Endothelial cell of umbilical vein (primary cell): ENCODE results near the gene CLNK. TPM values are rescaled to one million over a fixed set of nuclear protein-coding genes. Genes with fewer than 3 reads are reported as not detected.

ENCODE experiments used
- BruUV-seq: library from RNA; stranded (reverse); fragments of 400-500 nt; replicated peaks from 2 replicates; lab custom pipeline; 2021; lab: Mats Ljungman, UMichigan
- CTCF ChIA-PET: fragments of 300-600, 350-600 bp; sonication (Branson Sonifier 250); formaldehyde crosslinking; loops from one replicate; lab custom pipeline; 2021; ENCODE audit warnings: antibody characterized with exemption, inconsistent platforms; lab: Charles Lee
- POLR2A ChIA-PET: fragments of 300-600, 350-600 bp; sonication (Branson Sonifier 250); formaldehyde crosslinking; loops from one replicate; lab custom pipeline; 2021; ENCODE audit warnings: antibody characterized with exemption, inconsistent platforms; lab: Charles Lee
- DNase-seq: peaks from one replicate; pipeline ENCODE4 v3.0.0-alpha.2; 2011; ENCODE audit warnings: low read depth, low spot score
- FAIRE-seq: peaks from 2 replicates; lab custom pipeline; 2011; peaks lifted over from hg19 to GRCh38; lab: Jason Lieb, UNC
- H2AFZ ChIP-seq: 2 replicates; pipeline ENCODE4 v1.6.0; 2012; ENCODE audit warnings: low read depth, low read length, control low read depth, inconsistent platforms
- H3K27ac ChIP-seq: 2 replicates; pipeline ENCODE4 v1.5.1; 2011; ENCODE audit warnings: low read depth, mild to moderate bottlenecking, control low read depth, low read length, moderate library complexity; ENCODE audit not compliant: insufficient read depth
- H3K27me3 ChIP-seq, 2 experiments: 2 replicates each; pipeline versions ENCODE4 v1.6.0 to v1.6.1; 2011; ENCODE audit warnings: low read length in 2 of 2, mixed read lengths in 1 of 2; ENCODE audit not compliant: control insufficient read depth in 2 of 2, insufficient read depth in 2 of 2
- H3K36me3 ChIP-seq, 2 experiments: 2 replicates in 1 of 2; 3 replicates in 1 of 2; pipeline ENCODE4 v1.5.1; 2011; ENCODE audit warnings: low read length in 2 of 2, mild to moderate bottlenecking in 1 of 2, moderate library complexity in 1 of 2; ENCODE audit not compliant: control insufficient read depth in 2 of 2, insufficient read depth in 2 of 2; ENCODE audit errors: extremely low read depth in 1 of 2
- H3K4me1 ChIP-seq: 3 replicates; pipeline ENCODE4 v1.5.1; 2011; ENCODE audit warnings: mild to moderate bottlenecking, low read length; ENCODE audit not compliant: control insufficient read depth, insufficient read depth; ENCODE audit errors: extremely low read depth
- H3K4me2 ChIP-seq: 2 replicates; pipeline ENCODE4 v1.6.1; 2011; ENCODE audit warnings: low read length, control low read depth, mixed read lengths; ENCODE audit not compliant: insufficient read depth
- H3K4me3 ChIP-seq, 3 experiments: fragments of 200-600 bp in 1 of 3; sonication (generic), shearing (Covaris generic) in 1 of 3; replicated peaks in 1 of 3; 2 replicates each; pipeline ENCODE4 v1.5.1; 2011 to 2016; ENCODE audit warnings: control low read depth in 3 of 3, low read length in 3 of 3, mild to moderate bottlenecking in 2 of 3, inconsistent platforms in 1 of 3, low read depth in 1 of 3, moderate library complexity in 1 of 3; ENCODE audit not compliant: insufficient read depth in 1 of 3
- H3K79me2 ChIP-seq: 2 replicates; pipeline ENCODE4 v1.6.0; 2012; ENCODE audit warnings: low read length, inconsistent platforms; ENCODE audit not compliant: control insufficient read depth, insufficient read depth
- H3K9ac ChIP-seq: replicated peaks from 2 replicates; pipeline ENCODE3; 2011; ENCODE audit warnings: low read length, control low read depth; ENCODE audit not compliant: insufficient read depth; ENCODE audit errors: extremely low read depth
- H3K9me1 ChIP-seq: replicated peaks from 3 replicates; pipeline ENCODE4 v1.6.0; 2011; ENCODE audit warnings: mild to moderate bottlenecking, low read length; ENCODE audit not compliant: control insufficient read depth, insufficient read depth; ENCODE audit errors: extremely low read depth
- H3K9me3 ChIP-seq: replicated peaks from 2 replicates; pipeline ENCODE4 v1.5.1; 2012; ENCODE audit warnings: low read length, inconsistent platforms; ENCODE audit not compliant: control insufficient read depth, insufficient read depth
- H4K20me1 ChIP-seq: replicated peaks from 2 replicates; pipeline ENCODE3; 2011; ENCODE audit warnings: mild to moderate bottlenecking, low read length; ENCODE audit not compliant: control insufficient read depth, insufficient read depth; ENCODE audit errors: extremely low read depth
- EZH2 ChIP-seq: IDR thresholded peaks from 2 replicates; pipeline ENCODE4 v1.6.1; 2012; ENCODE audit warnings: borderline replicate concordance, low read depth, mild to moderate bottlenecking, moderate library complexity, low read length, inconsistent platforms; ENCODE audit not compliant: severe bottlenecking
- FOS ChIP-seq: IDR thresholded peaks from 2 replicates; pipeline ENCODE4 v1.6.1; 2011; ENCODE audit warnings: mild to moderate bottlenecking, low read length, moderate library complexity, borderline replicate concordance; ENCODE audit not compliant: insufficient read depth
- GATA2 ChIP-seq: IDR thresholded peaks from 2 replicates; pipeline ENCODE4 v1.7.0; 2011; ENCODE audit warnings: low read depth, mild to moderate bottlenecking, moderate library complexity, mixed read lengths, low read length; ENCODE audit not compliant: insufficient read length, insufficient read depth
- JUN ChIP-seq: IDR thresholded peaks from 2 replicates; pipeline ENCODE4 v1.6.1; 2011; ENCODE audit warnings: borderline replicate concordance, low read depth; ENCODE audit not compliant: insufficient read length, insufficient read depth
- MYC ChIP-seq: IDR thresholded peaks from one replicate; pipeline ENCODE4 v1.6.1; 2011; ENCODE audit warnings: mild to moderate bottlenecking, low read depth, low read length
- POLR2A ChIP-seq: IDR thresholded peaks from 2 replicates; pipeline ENCODE4 v1.6.1; 2012; ENCODE audit warnings: low read depth, mild to moderate bottlenecking, control low read depth, low read length
- POLR2AphosphoS5 ChIP-seq: IDR thresholded peaks from 2 replicates; pipeline ENCODE4 v1.6.1; 2012; ENCODE audit warnings: low read depth, mild to moderate bottlenecking, control low read depth, low read length, moderate library complexity; ENCODE audit not compliant: insufficient read depth
- dilution Hi-C: fragments of 300-500 bp; cut with MboI; formaldehyde crosslinking; loops from one replicate; pipeline ENCODE4 v1.15.0; 2019; ENCODE audit warnings: low sequenced_read_pairs; ENCODE audit not compliant: extremely low pct_ligation_motif_present
- intact Hi-C: fragments of 100-400 bp; cut with micrococcal nuclease; formaldehyde crosslinking; loops from one replicate; pipeline ENCODE4 v1.10.0; 2022
- polyA plus RNA-seq, 4 experiments: library from polyadenylated mRNA; depleted of rRNA in 3 of 4; stranded (reverse) in 3 of 4; unstranded in 1 of 4; fragments of >200 nt; gene quantifications; 2 replicates each; pipeline versions ENCODE4 v1.2.1 to v1.2.3, GENCODE V29; 2011 to 2012; ENCODE audit warnings: missing spikeins in 1 of 4
- total RNA-seq: library from RNA; stranded (reverse); gene quantifications from 2 replicates; pipeline ENCODE4 v1.2.3, GENCODE V29; 2021
- TF ChIP-seq, protein P1 (sequence below), 2 donors: IDR thresholded peaks; 1 replicate in 1 of 2; 2 replicates in 1 of 2; pipeline ENCODE4 v1.5.1; 2011; ENCODE audit warnings: low read length in 2 of 2, mild to moderate bottlenecking in 2 of 2, moderate library complexity in 2 of 2, control low read depth in 1 of 2, inconsistent platforms in 1 of 2, low read depth in 1 of 2; ENCODE audit not compliant: insufficient read depth in 1 of 2; ENCODE audit errors: extremely low read depth in 1 of 2
- TF ChIP-seq, protein P2 (sequence below): IDR thresholded peaks from 2 replicates; pipeline ENCODE4 v1.6.1; 2011; ENCODE audit not compliant: insufficient read depth, insufficient read length

Gene CLNK
- total and polyA plus RNA-seq, 2 donors (not counting 3 experiments of a cell fraction or from before 2014, with no cell fraction given): not detected

DNA sequence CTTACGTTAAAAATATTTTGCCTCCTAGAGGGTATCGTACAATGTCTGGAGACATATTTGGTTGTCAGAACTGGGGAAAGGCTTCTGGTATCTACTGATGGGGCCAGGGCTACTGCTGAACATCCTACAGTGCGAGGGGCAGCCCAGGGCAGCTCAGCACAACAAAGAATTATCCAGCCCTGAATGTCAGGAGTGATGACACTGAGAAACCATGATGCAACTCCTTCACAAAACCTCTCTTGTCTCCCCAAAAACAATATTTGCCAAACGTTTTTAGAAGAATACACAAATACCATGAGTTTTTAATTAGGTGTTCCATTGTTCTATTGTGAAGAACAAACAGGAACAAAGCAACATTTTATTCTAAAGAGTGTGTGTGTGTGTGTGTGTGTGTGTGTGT, 43.4 kb upstream of the CLNK start:
- Histone ChIP-seq H3K4me2 (no peak overlapping the region), H3K9me3 (no peaks in the 10 kb centered on the region), H3K79me2 (no peaks in the 10 kb centered on the region), H3K36me3 (no peaks in the 10 kb centered on the region), H3K27ac (no peak overlapping the region), H3K27me3 (no peaks in the 10 kb centered on the region), H3K9me1 (no peaks in the 10 kb centered on the region), H3K4me1 (no peaks in the 10 kb centered on the region), H4K20me1 (no peaks in the 10 kb centered on the region), H3K9ac (no peak overlapping the region), H2AFZ (no peak overlapping the region), H3K4me3 (no peak overlapping the region)
- dilution Hi-C loops (no loop called here), intact Hi-C loops (no loop called here)
- no TSS peak for BruUV-seq
- no peak for FAIRE-seq
- TF ChIP-seq POLR2AphosphoS5: no peak
- no peak for TF ChIP-seq JUN
- TF ChIP-seq, protein P1, sequence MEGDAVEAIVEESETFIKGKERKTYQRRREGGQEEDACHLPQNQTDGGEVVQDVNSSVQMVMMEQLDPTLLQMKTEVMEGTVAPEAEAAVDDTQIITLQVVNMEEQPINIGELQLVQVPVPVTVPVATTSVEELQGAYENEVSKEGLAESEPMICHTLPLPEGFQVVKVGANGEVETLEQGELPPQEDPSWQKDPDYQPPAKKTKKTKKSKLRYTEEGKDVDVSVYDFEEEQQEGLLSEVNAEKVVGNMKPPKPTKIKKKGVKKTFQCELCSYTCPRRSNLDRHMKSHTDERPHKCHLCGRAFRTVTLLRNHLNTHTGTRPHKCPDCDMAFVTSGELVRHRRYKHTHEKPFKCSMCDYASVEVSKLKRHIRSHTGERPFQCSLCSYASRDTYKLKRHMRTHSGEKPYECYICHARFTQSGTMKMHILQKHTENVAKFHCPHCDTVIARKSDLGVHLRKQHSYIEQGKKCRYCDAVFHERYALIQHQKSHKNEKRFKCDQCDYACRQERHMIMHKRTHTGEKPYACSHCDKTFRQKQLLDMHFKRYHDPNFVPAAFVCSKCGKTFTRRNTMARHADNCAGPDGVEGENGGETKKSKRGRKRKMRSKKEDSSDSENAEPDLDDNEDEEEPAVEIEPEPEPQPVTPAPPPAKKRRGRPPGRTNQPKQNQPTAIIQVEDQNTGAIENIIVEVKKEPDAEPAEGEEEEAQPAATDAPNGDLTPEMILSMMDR (IDR thresholded peaks at IDR 0.05; ENCODE audit: extremely low read depth in 1 of 2, insufficient read depth in 1 of 2, low read depth in 1 of 2, low read length in 2 of 2): no peak
- no peak for TF ChIP-seq GATA2
- TF ChIP-seq, protein P2, sequence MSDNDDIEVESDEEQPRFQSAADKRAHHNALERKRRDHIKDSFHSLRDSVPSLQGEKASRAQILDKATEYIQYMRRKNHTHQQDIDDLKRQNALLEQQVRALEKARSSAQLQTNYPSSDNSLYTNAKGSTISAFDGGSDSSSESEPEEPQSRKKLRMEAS: no peak
- TF ChIP-seq EZH2: no peak
- no peak for TF ChIP-seq POLR2A
- TF ChIP-seq MYC: no peak
- TF ChIP-seq FOS: no peak
- CTCF ChIA-PET: no interaction called here
- DNase-seq: no peak
- POLR2A ChIA-PET: interaction anchor here (0.7 kb wide), 1 partner anchor 1317 kb away, joined by 5 read pairs; no protein-coding TSS in a partner anchor
